ENCODE results near the gene RNF213. TPM values are rescaled to one million over a fixed set of nuclear protein-coding genes. Genes with fewer than 3 reads are reported as not detected.

The RNF213 gene
- total RNA-seq, 1 donor from 2014 or later: 47.3 TPM

DNA sequence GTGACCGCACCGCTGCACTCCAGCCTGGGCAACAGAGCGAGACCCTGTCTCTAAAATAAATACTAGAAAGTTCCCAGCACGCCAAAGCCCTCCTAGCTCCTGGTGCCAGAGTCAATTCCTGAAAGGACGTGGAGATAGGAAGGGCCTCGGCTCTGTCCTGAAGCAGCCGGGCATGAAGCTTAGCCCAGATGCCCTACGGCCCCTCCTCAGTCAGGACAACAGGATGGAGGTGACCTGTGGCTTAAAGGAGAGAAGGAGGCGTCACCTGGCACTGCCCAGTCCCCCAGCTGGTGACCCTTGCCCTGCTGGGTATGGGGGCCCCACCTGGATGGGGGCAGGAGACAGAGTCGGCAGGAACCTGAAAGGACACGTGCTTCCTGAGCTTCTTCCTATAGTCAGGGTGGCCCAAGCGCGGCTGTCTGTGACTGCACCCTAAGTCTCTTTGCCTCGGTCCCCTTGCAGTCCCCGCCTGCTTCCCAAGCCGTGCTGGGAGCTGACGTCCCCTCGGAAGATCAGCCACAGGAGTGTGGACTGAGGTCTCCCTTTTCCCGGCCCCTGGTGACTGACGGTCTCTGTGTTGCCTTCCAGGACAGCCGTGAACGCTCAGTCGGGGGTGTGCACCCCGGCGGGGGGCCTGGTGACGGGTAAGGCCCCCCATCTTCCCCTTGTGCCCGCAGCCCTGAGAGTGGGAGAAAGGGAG lies 14.9 kb upstream of the RNF213 start:
- no peaks in the 10 kb centered on the region for H3K4me1 Mint-ChIP-seq (ENCODE audit: unreplicated experiment)
- H3K4me3 Mint-ChIP-seq: no peak overlapping the region
- TF ChIP-seq, protein P1, sequence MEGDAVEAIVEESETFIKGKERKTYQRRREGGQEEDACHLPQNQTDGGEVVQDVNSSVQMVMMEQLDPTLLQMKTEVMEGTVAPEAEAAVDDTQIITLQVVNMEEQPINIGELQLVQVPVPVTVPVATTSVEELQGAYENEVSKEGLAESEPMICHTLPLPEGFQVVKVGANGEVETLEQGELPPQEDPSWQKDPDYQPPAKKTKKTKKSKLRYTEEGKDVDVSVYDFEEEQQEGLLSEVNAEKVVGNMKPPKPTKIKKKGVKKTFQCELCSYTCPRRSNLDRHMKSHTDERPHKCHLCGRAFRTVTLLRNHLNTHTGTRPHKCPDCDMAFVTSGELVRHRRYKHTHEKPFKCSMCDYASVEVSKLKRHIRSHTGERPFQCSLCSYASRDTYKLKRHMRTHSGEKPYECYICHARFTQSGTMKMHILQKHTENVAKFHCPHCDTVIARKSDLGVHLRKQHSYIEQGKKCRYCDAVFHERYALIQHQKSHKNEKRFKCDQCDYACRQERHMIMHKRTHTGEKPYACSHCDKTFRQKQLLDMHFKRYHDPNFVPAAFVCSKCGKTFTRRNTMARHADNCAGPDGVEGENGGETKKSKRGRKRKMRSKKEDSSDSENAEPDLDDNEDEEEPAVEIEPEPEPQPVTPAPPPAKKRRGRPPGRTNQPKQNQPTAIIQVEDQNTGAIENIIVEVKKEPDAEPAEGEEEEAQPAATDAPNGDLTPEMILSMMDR (conservative IDR thresholded peaks at IDR 0.05): no peak

DNA sequence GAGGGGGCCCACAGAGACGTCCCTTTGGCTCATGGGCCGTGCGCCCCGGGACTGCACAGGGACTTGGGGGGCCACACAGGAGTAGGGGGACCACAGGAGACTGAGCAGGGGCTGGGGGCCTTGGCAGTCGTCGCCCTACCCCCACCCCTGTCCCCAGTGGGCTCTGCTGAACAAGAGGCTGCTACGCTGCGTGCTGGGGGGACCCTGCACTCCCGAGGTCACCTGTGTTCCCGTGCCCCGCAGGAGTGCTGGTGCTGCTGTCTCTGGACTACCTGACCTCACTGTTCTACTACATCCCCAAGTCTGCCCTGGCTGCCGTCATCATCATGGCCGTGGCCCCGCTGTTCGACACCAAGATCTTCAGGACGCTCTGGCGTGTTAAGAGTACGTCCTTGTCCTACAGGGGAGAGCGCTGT lies 14.4 kb upstream of the RNF213 start:
- DNase-seq (ENCODE audit: extremely low spot score, unreplicated experiment): no peak
- H3K9me3 Mint-ChIP-seq: no peaks in the 10 kb centered on the region
- no peak overlapping the region for H3K4me3 Mint-ChIP-seq
- no peaks in the 10 kb centered on the region for H3K4me1 Mint-ChIP-seq (ENCODE audit: unreplicated experiment)
- TF ChIP-seq, protein P1 (conservative IDR thresholded peaks at IDR 0.05): no peak
- peaks cover 7% of the 10 kb centered on the region for H3K36me3 Mint-ChIP-seq
- no peaks in the 10 kb centered on the region for H3K27me3 Mint-ChIP-seq
- H3K27ac Mint-ChIP-seq: no peak overlapping the region

More for the DNA sequence above, 14.9 kb upstream of the RNF213 start:
- H3K9me3 Mint-ChIP-seq: no peaks in the 10 kb centered on the region
- H3K36me3 Mint-ChIP-seq: peaks cover 7% of the 10 kb centered on the region
- no peak for DNase-seq (ENCODE audit: extremely low spot score, unreplicated experiment)
- H3K27ac Mint-ChIP-seq: no peak overlapping the region
- H3K27me3 Mint-ChIP-seq: no peaks in the 10 kb centered on the region

DNA sequence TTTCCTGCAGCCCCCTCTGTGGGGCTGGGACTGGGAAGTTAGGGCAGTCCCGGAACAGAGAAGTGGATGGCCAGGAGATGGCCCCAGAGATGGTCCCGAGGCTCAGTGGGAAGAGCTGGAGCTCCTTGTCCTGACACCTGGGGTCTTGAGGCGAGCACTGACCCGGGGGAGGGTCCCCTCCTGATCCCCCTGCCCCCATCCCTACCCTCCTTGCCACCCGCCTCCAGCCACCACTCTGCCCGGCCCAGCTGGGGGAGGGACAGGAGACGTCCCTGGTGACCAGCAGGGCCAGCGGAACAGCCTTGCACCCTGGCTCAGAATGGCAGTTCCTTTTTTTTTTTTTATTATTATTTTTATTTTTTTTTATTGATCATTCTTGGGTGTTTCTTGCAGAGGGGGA lies 13.9 kb upstream of the RNF213 start:
- H3K9me3 Mint-ChIP-seq: no peaks in the 10 kb centered on the region
- no peak for DNase-seq (ENCODE audit: extremely low spot score, unreplicated experiment)
- no peak overlapping the region for H3K4me3 Mint-ChIP-seq
- H3K4me1 Mint-ChIP-seq (ENCODE audit: unreplicated experiment): no peaks in the 10 kb centered on the region
- H3K27me3 Mint-ChIP-seq: no peaks in the 10 kb centered on the region
- H3K36me3 Mint-ChIP-seq: peaks cover 4% of the 10 kb centered on the region
- no peak overlapping the region for H3K27ac Mint-ChIP-seq
- TF ChIP-seq, protein P1 (conservative IDR thresholded peaks at IDR 0.05): no peak

DNA sequence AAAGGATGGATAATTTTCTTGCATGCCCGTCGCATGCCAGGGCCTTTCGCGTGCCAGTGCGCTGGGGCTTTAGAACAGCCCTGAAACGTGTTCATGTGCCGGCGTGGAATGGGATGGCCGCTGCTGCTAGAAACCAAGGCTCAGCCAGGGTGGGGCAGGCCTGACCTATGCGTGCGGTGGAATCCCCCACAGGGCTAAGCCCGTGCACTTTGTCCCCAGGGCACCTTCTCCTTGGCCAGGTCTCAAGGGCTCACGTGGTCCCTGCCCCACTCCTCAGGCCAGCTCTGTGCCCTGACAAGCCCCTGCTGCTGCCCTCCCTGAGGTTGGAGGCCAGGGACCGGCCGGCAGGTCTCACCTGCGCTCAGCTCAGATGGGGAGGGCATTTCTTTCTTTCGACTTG lies 13.1 kb upstream of the RNF213 start:
- H3K27ac Mint-ChIP-seq: no peak overlapping the region
- no peaks in the 10 kb centered on the region for H3K27me3 Mint-ChIP-seq
- H3K4me3 Mint-ChIP-seq: no peak overlapping the region
- no peaks in the 10 kb centered on the region for H3K4me1 Mint-ChIP-seq (ENCODE audit: unreplicated experiment)
- no peak for DNase-seq (ENCODE audit: extremely low spot score, unreplicated experiment)
- TF ChIP-seq, protein P1 (conservative IDR thresholded peaks at IDR 0.05): no peak
- H3K36me3 Mint-ChIP-seq: peaks cover 4% of the 10 kb centered on the region
- H3K9me3 Mint-ChIP-seq: no peaks in the 10 kb centered on the region

DNA sequence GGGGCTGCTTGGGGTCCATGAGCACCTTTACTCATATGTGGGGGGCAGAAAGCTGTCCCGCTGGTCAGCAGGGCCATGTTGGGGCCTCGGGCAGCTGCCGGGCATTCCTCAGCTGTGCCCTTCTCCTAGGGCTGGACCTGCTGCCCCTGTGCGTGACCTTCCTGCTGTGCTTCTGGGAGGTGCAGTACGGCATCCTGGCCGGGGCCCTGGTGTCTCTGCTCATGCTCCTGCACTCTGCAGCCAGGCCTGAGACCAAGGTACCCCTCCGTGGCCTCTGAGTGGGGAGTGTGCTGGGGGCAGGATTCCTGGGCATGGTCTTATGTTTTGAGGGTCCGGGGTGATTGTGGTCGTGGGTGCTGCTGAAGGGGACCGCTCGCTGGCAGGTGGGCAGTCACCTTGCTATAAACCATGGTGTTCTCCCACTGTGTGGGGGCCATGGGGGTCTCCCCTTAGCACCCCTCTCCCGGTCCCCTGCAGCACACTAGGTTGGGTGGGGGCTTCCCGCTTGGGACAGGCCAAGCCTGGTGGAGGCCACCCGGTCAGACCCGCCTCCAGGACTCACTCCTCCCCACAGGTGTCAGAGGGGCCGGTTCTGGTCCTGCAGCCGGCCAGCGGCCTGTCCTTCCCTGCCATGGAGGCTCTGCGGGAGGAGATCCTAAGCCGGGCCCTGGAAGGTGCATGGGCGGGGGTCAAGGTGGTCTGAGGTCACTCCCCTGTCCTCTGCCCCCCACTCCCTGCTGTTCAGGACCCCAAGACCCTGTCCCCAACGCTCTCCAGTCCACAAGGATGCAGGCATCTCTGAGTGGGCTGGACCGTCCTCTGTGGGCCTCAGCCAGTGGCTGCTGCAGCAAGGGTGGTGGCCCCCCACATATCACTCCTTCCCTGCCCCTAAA lies 12.4 kb upstream of the RNF213 start:
- no peaks in the 10 kb centered on the region for H3K27me3 Mint-ChIP-seq
- H3K9me3 Mint-ChIP-seq: no peaks in the 10 kb centered on the region
- no peak overlapping the region for H3K4me3 Mint-ChIP-seq
- no peak overlapping the region for H3K27ac Mint-ChIP-seq
- H3K36me3 Mint-ChIP-seq: peaks cover 4% of the 10 kb centered on the region
- no peak for DNase-seq (ENCODE audit: extremely low spot score, unreplicated experiment)
- no peaks in the 10 kb centered on the region for H3K4me1 Mint-ChIP-seq (ENCODE audit: unreplicated experiment)
- TF ChIP-seq, protein P1 (conservative IDR thresholded peaks at IDR 0.05): no peak

Data from type B pancreatic cell (in vitro differentiated cells).